Body of pancreas (tissue), 4 donors: ENCODE results near the gene FOXP1.

Experiments used
- CTCF ChIP-seq, 7 experiments: fragments of 450-650 bp in 4 of 7; fragments of 200-600 bp in 3 of 7; sonication (generic) in 3 of 7; IDR thresholded peaks; one replicate each; pipeline ENCODE4 v1.5.1; 2016 to 2019; ENCODE audit warnings: antibody characterized with exemption in 7 of 7
- POLR2A ChIP-seq, 3 donors: fragments of 450-650 bp; IDR thresholded peaks; one replicate each; pipeline ENCODE4 v1.6.1; 2016; ENCODE audit warnings: antibody characterized with exemption in 3 of 3, mild to moderate bottlenecking in 2 of 3

GRCh38 chr3:71376503-71376902 is 207.0 kb downstream of the FOXP1 start:
- TF ChIP-seq POLR2A (IDR thresholded peaks at IDR 0.05) (no peak), CTCF (IDR thresholded peaks at IDR 0.05) (no peak)
